Activated T-cell treated with anti-CD3 and anti-CD28 coated beads for 4 hours (primary cell): ENCODE results near the gene RRAD.
A peak's percentile ranks its signal among the peaks of the same experiment; 100 is the strongest.
"Not testable (repeated sequence)": the region's sequence is repeated elsewhere in the genome, so short reads cannot be mapped to it uniquely, and the experiment has no call there.

Experiments used
- DNase-seq: peaks from one replicate; pipeline ENCODE4 v3.0.0-alpha.2; 2020

The RRAD gene

DNA sequence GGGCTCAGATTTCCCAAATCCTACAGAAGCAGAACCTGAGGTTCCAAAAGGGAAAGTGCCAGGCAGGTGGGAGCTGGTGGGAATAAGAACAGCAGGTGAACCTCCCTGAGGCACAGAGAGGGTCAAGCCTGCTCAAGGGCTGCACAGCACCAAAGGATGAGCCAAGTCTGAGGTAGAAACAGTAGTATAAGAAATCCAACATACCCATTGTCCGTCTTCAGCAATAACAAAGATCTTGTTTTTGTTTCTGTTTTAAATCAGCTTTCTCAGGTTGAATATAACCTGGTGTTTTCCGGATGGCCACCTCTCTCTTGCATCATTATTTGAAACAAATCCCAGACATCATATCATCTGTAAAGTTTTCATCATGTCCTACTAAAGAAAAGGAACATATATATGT, 25.1 kb upstream of the RRAD start:
- DNase-seq, result no peak

DNA sequence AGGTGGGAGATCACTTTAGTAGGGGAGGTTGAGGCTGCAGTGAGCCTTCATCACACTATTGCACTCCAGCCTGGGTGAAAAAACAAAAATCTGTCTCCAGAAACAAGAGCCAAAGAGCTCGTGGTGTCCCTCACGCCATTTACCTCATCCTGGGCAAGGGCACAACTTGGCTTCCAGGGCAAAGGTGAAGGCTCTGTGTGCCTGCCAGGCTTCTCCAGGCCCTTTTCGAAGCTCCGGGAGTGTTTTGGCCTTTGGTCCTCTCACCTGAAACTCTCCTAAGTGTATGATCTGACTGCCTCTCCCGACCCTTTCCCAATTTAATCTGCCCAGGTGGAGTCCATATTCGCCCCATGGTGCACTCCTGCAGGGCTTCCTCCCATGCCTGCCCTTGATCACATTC, 24.1 kb upstream of the RRAD start:
- DNase-seq, result no peak

DNA sequence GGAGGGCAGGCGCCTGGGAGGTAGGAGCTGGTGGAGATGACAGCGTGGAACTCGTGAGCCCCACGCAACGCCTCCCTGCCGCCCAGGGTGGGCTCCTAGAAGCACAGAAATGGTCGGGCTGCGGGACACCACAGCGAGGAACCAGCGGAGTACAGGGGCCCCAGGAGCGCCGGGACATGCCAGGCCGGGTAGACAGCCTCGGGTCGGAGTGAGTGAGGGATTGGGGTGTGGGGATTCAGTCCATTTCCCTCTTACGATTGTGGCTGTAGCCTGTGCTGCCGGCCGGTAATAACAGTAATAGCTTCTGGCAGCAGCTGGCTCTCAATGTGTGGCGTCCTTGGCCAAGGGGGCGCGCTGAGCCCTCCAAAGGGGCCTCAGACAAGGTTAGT, 23.5 kb upstream of the RRAD start:
- DNase-seq, result no peak

DNA sequence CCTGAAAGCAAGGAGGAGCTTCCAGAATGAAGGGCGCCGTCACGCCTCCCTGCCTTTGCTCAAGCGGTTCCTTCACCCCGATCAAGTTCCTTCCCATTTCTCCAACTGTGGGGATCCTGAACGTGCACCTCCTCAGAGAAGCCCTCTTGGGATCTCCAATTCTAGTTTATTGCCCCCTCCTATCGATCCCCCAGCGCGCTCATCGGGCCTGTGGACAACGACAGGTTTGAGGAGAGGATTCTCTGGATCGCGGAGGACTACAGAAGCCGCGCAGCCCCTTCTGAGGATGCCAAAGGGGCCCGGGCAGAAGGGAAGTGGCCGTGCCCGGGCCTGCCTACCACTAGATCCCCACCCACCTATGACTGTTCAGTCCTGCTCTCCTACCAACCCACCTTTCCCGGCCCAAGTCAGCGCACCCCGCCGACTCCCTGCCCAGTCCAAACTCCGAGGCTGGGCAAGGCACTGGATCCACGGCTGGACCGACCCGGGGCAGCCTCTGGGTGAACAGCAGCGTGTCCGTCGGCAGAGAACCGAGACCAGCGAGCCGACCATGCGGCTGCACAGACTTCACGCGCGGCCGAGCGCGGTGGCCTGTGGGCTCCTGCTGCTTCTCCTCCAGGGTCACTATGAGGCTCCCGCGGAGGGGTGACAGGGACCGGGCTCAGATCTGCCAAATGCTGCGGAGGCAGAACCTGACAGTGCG, 22.9 kb upstream of the RRAD start:
- DNase-seq, result no peak

DNA sequence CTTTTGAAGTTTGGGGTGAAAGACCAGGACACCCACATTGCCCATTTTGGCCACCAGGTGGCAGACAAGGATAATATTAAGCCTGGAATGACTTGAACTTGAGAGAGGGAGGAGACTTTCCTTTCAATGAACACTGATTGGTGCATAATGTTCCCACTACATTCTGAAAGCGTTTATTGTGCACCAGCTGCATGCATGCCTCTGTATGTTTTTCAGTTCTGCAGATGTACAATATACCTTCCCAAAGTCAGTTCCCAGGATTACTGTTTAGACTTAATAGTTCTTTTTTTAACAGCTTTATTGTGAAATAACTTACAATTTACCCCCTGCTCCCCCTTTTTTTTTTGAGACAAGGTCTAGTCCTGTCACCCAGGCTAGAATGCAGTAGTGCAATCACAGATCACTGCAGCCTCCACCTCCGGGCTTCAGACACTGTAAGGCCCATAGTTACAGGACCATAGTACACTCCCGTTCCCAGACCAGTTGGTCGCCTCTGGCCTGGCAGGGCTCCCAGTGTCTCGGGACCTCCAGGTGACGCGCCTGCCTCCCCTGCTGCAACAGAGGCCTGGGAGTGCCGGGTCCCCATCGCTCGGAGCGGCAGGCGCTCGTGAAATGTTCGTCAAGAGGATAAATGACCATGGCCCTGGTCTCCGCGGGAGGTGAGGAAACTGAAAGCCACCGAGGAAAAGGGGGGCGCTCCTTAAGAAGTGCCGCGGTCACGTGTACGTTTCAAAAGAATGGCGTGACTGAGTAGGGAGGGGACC, 22.1 kb upstream of the RRAD start:
- peak; percentile 84 for DNase-seq

DNA sequence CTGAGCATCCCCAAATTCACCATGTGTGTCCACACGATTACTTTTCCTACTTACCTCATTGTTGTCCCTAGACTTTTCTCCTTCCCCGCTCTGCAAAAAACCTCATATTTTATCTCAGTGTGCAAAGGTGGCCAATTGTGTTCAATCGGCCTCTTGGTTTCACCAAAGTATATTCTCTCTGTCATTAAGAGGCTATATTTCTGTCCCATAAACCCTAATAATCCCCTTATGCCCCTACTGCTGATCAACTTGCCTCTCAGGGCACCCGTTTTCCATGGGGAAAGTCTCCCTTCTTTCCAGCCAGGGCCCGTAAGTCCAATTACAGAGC, 21.6 kb upstream of the RRAD start:
- DNase-seq, result no peak

DNA sequence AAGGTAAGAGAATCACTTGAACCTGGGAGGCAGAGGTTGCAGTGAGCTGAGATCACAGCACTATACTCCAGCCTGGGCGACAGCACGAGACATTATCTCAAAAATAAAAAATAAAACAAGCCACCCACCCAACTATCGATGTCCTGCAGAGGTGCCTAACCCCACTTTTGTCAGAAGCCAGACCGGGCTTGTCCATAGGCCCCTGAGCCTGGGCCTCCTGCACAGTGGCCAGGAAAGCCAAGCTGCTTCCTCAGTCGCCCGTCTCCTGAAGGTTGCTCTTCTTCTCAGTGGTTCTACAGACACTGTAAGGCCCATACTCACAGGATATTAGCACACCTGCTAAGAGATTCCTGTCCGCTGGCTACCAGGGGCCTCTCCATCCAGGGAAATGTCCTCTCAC, 21.2 kb upstream of the RRAD start:
- no peak for DNase-seq

DNA sequence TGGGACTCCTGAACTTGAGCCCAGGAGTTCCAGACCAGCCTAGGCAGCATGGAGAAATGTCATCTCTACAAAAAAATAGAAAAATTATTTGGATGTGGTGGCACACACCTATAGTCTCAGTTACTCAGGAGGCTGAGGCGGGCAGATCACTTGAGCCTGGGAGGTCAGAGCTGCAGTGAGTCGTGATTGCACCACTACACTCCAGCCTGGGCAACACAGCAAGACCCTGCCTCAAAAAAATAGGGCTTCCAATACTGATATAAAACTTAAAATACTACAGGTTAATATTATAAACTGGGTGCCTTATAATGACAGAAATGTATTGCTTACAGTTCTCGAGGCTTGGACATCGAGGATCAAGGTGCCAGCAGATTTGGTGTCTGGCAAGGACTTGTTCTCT, 20.6 kb upstream of the RRAD start:
- no peak for DNase-seq

DNA sequence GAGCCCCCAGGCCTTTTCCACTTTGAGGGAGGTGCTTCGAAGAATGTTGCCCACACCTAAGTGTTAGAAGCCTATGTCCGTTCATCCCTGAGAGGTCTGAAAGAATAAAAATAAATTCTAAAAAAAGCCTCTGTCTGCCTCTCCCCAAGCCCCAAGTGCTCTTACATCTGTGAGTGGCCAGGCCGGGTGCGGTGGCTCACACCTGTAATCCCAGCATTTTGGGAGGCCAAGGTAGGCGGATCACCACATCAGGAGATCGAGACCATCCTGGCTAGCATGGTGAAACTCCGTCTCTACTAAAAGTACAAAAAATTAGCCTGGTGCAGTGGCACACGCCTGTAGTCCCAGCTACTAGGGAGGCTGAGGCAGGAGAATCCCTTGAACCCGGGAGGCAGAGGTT, 19.6 kb upstream of the RRAD start:
- not testable (repeated sequence) for DNase-seq

DNA sequence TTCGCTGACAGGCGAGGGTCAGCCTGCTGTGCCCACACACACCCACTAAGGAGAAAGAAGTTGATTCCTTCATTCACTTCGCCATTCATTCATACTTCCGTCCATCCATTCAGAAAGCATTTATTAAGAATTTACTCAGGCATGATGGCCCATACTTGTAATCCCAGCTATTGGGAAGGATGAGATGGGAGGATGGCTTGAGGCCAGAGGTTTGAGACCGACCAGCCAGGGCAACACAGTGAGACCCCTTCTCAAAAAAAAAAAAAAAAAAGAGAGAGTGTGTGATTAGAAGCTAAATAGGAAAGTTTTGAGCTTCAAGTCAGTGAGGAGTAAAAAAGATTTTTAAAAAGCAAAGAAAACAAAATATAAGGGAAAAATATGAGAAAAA, 18.7 kb upstream of the RRAD start:
- DNase-seq, result no peak

DNA sequence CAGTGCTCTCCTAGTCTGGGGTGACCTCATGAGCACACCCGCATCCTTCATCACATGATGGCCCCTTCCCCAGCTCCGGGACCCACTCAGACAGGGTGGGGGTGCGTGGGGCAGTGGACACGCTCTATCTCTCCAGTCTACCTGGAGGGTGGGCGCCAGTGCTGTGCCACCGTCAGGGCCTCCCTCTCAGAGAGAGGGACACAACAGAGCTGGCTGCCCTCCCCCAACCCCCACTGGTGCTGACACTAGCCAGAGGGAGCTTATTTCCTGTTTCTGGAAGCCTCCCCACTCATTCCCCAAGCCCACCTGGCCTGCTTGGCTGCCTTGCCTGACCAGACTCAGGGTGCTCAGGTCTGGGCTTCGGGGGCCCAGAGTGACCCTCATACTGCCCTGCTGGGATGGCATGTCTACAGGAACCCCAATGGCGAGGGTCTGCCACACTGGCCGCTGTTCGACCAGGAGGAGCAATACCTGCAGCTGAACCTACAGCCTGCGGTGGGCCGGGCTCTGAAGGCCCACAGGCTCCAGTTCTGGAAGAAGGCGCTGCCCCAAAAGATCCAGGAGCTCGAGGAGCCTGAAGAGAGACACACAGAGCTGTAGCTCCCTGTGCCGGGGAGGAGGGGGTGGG, 18.2 kb upstream of the RRAD start:
- no peak for DNase-seq

DNA sequence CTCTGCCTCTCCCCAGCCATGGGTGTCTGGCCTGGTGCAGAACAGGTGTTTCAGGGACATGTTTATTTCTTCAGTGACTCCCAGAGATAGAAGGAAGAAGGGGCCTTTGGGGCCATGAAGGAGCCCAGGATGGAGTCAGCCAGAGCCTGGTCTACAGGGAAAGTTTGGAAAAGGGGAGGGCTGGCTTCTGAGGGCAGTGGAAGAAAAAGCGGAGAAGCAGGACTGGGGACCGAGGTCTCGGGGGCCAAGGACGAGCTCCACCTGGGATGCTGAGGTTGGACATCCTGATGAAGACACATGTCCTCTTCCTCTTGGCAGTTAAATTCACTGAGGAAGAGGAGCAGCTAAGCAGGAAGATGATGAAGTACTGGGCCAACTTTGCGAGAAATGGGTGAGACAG, 17.6 kb upstream of the RRAD start:
- no peak for DNase-seq

DNA sequence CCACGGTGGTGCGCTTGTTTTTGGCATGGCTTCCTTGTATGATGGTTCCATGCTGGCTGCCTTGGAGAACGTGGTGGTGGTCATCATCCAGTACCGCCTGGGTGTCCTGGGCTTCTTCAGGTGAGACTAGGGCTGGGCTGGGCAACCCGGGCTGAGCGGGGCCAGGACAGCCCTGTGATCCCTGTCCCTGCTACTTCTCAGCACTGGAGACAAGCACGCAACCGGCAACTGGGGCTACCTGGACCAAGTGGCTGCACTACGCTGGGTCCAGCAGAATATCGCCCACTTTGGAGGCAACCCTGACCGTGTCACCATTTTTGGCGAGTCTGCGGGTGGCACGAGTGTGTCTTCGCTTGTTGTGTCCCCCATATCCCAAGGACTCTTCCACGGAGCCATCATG, 14.9 kb upstream of the RRAD start:
- DNase-seq, result no peak

DNA sequence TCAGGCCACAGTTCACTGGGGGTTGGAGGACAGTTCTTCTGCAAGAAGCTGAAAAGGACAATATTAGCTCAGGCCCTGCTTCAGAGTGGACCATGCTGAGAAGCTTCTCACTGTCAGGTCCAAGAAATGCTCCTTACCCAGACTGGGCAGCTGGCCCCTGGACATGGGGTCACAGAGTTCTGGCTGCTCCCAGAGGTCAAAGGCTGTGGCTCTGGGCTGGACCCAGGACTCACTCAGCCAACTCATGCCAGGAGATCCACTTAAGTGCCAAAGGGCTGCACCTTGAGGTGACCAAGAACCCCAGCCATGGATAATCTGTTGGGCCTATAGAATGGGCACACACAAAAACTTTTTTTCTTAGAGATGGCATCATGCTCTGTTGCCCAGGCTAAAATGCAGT, 14.0 kb upstream of the RRAD start:
- no peak for DNase-seq

DNA sequence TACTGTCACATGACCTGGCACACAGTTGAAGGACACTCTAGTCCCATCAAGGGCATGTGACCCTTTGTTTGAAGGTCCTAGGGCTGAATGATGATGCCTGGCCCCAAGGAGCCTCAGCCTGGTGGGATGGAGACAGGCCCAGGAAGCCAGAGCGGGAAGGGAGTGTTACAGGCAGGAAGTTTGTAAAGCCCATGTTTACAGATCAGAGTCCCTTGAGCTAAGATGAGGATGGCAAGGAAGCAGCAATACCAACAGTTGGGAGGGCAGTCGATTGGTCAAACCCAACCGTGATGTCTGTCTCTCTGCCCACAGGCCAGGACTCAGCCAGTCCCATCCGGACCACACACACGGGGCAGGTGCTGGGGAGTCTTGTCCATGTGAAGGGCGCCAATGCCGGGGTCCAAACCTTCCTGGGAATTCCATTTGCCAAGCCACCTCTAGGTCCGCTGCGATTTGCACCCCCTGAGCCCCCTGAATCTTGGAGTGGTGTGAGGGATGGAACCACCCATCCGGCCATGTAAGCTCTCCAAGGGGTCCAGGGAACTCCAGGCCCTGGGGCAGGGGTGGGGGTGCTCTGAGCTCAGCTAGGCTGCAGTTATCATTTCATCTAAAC, 12.5 kb upstream of the RRAD start:
- DNase-seq, result no peak

DNA sequence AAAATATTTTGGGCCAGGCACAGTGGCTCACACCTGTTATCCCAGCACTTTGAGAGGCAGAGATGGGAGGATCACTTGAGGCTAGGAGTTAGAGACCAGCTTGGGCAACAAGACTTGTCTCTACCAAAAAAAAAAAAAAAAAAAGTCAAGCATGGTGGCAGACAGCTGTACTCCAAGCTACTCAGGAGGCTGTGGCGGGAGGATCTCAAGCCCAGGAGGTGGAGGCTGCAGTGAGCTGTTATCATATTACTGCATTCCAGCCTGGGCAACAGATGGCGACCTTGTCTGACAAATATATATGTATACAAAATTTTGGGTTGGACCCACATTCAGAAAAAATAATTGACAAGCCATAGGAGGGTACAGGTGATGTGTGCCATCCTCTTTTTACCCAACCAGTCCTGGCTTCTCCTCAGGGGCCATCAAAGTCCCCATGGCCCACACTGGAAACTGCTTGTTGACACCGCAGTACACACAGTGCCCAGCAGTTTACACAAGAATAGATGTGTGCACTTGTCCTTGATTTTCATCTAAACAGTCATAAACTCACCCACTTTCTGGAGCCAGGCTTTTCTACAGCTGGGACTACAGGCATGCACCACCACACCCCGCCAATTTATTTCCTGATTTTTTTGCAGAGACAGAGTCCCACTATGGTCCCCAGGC, 11.7 kb upstream of the RRAD start:
- no peak for DNase-seq

DNA sequence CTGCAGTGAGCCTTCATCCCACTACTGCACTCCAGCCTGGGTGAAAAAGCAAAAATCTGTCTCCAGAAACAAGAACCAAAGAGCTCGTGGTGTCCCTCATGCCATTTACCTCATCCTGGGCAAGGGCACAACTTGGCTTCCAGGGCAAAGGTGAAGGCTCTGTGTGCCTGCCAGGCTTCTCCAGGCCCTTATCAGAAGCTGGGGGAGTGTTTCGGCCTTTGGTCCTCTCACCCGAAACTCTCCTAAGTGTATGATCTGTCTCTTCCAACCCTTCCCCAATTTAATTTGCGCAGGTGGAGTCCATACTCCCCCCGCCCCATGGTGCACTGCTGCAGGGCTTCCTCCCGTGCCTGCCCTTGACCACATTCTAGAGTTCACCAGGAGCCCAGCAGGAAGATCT, 11.1 kb upstream of the RRAD start:
- no peak for DNase-seq

DNA sequence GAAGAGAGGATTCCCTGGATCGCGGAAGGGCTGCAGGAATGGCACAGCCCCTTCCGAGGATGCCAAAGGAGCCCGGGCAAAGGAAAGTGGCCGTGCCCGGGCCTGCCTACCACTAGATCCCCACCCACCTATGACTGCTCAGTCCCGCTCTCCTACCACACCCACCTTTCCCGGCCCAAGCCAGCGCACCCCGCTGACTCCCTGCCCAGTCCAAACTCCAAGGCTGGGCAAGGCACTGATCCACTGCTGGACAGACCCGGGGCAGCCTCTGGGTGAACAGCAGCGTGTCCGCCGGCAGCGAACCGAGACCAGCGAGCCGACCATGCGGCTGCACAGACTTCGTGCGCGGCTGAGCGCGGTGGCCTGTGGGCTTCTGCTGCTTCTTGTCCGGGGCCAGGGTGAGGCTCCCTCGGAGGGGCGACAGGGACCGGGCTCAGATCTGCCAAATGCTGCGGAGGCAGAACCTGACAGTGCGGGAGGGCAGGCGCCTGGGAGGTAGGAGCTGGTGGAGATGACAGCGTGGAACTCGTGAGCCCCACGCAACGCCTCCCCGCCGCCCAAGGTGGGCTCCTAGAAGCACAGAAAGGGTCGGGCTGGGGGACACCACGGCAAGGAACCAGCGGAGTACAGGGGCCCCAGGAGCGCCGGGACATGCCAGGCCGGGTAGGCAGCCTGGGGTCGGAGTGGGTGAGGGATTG, 10.1 kb upstream of the RRAD start, which contains the start of gene CES2:
Gene CES2 (plus strand): TSS at position 203 of the 698 bp plus-strand sequence. CDS start 120 bp downstream, at position 323.
- no peak for DNase-seq

DNA sequence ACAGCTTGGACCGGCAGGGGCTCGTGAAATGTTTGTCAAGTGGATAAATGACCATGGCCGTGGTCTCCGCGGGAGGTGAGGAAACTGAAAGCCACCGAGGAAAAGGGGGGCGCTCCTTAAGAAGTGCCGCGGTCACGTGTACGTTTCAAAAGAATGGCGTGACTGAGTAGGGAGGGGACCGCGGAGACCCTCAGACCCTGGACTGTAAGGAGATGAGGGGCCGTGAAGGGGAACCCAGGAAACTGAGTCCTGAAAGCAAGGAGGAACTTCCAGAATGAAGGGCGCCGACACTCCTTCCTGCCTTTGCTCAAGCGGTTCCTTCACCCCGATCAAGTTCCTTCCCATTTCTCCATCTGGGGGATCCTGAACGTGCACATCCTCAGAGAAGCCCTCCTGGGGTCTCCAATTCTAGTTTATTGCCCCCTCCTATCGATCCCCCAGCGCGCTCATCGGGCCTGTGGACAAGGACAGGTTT, 9.5 kb upstream of the RRAD start:
- not testable (repeated sequence) for DNase-seq

DNA sequence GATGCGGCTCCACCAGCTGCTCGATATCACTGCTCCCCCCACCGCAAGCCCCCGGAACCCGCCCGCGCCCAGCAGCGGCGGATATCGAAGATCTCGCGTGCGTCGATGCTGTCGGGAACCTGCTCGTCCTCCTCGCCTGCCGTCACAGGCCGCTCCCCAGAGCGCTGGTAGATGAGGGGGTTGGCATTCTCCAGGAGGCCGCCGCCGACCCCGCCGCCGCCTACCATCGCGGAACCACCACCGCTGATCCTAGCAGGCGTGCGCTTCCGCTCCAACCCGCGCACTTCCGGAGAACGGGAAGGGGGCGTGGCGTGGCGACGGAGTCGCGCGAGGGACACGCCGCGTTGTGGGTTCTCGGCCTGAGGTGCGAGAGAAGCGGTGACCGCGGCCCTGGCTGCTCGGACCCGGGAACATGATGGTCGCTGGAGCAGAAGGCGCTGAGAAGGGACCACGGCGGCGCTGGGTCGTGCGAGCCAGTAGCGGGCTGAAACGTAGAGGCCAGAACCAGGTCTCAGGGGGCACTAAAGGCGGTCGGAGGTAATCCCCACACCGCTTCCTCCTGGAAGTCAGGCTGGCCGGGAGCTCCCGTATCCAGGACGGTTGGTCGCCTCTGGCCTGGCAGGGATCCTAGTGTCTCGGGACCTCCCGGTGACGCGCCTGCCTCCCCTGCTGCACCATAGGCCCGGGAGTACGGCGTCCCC, 9.0 kb upstream of the RRAD start, which contains the start of gene CIAO2B:
Gene CIAO2B (minus strand): TSS at position 265 of the 701 bp plus-strand sequence. CDS start 38 bp downstream, at position 227.
- peak; percentile 89 for DNase-seq

DNA sequence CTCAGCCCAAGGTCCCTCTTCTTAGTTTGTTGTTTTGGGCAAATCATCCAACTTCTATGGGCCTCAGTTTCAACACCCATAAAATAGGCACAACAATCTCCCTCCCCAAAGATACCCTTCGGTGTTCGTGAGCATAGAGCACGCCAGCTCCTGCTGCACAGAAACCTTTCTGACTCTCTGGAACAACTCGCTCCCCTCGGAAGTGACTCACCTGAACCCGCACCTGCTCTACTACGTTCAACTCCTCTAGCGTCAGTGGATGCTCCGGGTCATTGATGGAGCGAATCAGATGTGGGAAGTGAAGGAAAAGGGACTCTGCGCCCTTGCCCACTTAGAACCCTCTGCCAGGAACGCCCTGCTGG, 8.4 kb upstream of the RRAD start:
- DNase-seq, result peak; percentile 54

DNA sequence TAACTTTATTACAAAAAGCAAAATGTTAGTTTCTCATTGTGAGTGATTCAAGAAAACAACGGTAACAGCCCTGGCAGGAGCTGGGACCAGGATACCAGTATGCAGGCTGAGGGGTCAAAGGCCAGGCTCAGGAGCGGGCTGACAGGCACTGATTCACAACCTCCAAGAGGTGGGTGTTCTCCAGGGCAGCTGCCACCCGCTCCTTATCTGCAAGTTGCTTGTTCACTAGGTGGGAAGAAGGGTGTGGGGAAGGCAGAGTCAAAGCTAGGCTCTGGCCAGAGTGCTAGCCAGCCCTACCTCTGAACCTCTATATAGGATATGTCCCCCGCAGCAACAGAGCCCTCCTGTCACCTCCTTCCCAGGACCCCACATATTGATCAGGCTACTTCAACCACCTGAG, 6.7 kb upstream of the RRAD start:
- no peak for DNase-seq
